ENCODE data around the gene MRPS14.

DNA sequence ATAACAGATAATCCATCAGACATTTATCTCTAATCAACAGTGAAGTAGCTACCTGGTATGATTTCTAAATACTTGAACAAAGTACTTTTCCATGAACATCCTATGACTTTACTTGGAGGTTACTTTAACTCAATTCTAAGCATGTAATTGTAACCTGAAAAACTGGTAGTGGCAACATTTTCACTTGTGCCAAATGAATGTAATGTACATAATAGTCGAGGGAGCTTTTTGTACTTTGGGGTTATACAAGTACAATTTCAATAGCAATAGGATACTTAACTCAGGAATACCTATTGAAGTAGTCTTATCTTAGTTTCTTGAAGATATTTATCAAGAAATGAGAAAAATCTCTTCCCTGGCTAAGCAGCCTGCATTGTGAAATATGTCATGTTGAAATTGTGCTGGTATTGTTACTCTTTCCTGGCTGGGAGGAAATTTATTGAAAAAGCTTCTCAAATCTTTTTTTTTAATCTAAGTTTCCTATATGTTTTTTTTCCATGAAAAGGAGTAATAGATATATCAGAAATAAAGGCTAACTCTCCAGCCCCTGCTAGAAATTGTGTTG is 57.1 kb downstream of the MRPS14 start:
- TF ChIP-seq, protein P1, sequence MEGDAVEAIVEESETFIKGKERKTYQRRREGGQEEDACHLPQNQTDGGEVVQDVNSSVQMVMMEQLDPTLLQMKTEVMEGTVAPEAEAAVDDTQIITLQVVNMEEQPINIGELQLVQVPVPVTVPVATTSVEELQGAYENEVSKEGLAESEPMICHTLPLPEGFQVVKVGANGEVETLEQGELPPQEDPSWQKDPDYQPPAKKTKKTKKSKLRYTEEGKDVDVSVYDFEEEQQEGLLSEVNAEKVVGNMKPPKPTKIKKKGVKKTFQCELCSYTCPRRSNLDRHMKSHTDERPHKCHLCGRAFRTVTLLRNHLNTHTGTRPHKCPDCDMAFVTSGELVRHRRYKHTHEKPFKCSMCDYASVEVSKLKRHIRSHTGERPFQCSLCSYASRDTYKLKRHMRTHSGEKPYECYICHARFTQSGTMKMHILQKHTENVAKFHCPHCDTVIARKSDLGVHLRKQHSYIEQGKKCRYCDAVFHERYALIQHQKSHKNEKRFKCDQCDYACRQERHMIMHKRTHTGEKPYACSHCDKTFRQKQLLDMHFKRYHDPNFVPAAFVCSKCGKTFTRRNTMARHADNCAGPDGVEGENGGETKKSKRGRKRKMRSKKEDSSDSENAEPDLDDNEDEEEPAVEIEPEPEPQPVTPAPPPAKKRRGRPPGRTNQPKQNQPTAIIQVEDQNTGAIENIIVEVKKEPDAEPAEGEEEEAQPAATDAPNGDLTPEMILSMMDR (conservative IDR thresholded peaks at IDR 0.05): no peak
- no peak for TF ChIP-seq ZFX (IDR thresholded peaks at IDR 0.05)

Data from C4-2B (cell line).